ENCODE data around the gene COL6A1.

The COL6A1 gene

DNA sequence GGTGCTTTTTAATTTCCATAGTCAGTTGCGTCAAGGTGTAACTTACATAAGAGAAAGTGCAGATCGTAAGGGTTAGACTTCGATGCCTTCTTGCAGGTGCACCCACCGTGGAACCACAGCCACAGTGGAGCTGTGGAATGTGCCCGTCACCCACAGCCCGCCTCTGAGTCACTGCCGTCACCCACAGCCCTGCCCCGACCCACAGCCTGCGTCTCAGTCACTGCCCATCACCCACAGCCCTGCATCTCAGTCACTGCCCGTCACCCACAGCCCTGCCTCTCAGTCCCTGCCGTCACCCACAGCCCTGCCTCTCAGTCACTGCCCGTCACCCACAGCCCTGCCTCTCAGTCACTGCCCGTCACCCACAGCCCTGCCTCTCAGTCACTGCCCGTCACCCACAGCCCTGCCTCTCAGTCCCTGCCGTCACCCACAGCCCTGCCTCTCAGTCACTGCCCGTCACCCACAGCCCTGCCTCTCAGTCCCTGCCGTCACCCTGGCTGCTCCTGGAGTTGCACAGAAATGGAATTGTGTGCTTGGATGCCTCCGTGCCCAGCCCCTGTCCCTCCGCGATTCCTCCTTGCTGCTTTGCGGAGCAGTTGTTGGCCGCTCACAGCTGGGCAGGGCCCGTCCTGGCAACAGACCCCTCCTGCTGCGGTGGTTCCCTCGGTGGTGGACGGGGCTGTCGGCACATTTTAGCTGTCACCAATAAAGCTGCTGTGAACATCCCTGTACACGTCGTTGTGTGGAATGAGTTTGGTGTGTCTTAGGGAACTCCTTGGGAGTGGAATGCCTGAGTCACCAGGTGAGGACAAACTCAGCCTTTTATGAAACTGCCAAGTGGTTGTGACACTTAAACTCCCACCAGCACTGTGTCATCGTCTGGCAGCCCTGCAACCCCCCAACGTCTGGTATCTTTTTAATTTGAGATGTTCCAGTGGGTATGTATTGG lies 71.4 kb downstream of the COL6A1 start:
- no peak for DNase-seq

DNA sequence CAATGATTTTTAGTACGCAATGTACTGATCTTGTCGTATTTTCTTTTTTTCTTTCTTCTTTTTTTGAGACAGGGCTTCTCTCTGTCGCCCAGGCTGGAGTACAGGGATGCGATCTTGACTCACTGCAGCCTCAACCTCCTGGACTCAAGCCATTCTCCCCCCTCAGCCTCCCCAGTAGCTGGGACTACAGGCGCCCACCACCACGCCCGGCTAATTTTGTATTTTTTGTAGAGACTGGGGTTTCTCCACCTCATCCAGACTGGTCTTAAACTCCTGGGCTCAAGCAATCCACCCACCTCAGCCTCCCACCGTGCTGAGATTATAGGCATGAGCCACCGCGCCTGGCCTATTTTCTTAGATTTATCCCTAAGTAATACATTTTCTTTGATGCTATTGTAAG lies 72.5 kb downstream of the COL6A1 start:
- no peak for DNase-seq

GRCh38 chr21:46054451-46054881 lies 72.9 kb downstream of the COL6A1 start:
- no peak for DNase-seq

All from CD4-positive, alpha-beta T cell treated with Interleukin-6 for 4 hours (primary cell).